NCI-H2171 treated with DMSO at 0.1 percent for 48 hours (cell line): Measurements from ENCODE around the gene LOX.

Experiments
- DNase-seq: peaks from one replicate; lab custom pipeline; 2025; lab: John Stamatoyannopoulos, UW

LOX gene, protein sequence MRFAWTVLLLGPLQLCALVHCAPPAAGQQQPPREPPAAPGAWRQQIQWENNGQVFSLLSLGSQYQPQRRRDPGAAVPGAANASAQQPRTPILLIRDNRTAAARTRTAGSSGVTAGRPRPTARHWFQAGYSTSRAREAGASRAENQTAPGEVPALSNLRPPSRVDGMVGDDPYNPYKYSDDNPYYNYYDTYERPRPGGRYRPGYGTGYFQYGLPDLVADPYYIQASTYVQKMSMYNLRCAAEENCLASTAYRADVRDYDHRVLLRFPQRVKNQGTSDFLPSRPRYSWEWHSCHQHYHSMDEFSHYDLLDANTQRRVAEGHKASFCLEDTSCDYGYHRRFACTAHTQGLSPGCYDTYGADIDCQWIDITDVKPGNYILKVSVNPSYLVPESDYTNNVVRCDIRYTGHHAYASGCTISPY

DNA sequence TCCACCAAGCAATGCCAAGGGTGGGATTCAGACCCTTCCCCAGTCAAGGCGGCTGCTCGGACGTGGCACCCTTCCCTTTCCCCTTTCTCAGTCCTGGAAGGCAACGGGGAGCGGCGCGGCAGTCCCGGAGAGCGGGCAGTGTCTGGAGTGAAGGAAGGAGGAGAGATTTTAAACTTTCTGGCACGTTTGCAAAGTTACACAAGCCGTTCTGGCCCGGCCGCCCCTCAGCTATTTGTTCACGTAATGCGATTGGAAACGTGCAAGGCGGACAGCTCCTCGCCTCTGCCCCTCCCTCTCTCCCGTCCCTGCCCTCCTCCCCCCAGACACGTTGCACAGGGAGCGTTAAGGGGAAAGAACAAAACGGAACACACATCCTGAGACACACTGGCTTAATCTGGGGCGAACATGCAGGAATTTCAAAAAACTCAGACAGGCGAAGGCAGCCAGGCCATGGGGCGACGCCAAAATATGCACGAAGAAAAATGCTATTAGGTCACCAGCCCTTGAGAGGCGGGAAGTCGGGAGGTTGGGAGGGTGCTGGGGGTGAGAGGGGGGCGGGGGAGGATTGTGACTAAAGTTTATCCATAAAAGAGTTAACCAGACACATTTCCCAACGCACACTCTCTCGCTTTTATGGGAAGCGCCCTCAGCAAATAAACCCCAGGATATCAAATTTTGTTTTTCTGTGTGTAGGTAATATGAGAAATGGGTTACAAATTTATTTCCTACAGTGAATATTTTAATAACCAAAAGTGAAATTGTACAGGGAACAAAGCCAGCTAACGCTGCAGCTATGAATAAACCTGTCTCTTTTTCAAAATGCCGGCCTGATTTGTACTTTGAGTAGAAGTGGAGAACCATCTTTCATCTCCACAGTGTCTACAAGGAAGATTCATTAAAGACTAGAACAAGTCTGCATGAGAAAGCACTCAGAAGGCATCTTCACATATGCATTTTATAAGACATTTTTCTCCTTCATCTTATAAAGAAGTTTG, at the start of gene LOX:
Gene LOX (minus strand): TSS at position 144 of the 995 bp plus-strand sequence. CDS start 274 bp downstream, outside the sequence.
- DNase-seq: peak; percentile 15

DNA sequence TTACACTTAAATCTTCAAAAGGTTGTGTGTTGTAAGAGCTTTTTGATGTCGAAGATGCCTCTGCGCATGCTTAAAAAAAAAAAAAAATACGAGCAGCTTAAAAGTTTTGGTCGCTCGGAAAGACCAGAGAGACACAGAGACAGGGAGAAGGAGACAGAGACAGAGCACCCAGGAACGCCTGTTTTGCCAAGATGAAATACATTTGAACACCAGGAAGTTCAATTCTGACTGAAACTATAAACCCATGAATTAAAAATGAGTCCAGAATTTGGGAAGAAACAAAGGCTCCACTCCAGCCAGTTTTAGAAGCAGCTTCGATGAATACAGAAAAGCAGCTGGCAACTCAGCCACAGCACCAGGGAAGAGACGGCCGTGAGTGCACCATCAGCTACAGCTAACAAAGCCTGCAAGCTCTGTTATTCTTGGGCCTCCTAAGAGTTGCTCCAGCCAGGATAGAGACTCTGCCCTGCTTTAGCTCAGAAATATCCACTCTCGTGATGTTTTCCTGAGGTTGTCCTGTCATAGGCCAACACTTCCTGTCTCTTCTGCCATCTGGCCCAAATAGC, 48.8 kb upstream of the LOX start:
- DNase-seq: no peak

DNA sequence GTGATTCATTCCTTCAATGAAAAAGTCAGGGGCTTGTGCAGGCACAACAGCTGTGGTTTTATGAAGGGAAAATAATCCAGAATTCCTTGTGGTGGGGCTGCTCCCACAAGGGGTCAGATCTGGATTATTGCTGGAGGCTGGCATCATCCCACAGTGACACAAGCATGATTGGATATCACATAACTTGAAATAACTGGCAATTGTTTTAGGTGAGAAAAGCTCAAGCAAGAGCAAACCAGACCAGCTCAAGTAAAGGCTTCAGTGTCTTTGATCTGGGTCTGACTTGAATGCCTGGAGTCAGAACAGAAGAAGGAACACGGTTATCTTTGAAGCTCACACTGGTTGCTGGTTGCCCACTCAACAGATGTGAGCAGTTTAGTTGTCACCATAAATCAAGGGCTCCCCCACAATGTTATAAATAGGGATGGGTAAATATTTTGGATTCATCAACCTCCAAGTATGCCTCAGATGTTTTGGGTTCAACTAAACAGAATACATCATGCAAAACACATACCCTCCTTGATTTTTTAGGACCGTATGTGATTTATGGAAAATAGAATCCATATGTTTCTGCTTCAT, 48.2 kb upstream of the LOX start:
- no peak for DNase-seq

DNA sequence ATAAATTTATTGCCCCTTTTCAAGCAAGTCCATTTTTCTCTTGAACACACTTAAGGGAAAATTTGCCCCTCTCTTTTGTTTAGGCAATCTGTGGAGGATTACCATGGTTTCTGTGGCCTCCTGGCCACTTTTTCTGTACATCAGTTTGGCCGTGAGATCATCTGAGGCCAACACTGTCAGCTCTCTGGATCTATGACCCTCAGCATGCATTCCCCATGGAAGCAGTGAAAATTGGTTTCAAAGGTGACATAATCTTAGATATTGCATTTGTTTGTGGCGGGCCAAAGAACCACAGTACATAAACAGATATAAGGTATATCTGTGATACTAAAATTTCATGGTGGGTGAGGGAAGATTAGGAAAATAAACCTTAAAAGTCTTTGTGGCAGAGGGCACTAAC, 46.7 kb upstream of the LOX start:
- no peak for DNase-seq

DNA sequence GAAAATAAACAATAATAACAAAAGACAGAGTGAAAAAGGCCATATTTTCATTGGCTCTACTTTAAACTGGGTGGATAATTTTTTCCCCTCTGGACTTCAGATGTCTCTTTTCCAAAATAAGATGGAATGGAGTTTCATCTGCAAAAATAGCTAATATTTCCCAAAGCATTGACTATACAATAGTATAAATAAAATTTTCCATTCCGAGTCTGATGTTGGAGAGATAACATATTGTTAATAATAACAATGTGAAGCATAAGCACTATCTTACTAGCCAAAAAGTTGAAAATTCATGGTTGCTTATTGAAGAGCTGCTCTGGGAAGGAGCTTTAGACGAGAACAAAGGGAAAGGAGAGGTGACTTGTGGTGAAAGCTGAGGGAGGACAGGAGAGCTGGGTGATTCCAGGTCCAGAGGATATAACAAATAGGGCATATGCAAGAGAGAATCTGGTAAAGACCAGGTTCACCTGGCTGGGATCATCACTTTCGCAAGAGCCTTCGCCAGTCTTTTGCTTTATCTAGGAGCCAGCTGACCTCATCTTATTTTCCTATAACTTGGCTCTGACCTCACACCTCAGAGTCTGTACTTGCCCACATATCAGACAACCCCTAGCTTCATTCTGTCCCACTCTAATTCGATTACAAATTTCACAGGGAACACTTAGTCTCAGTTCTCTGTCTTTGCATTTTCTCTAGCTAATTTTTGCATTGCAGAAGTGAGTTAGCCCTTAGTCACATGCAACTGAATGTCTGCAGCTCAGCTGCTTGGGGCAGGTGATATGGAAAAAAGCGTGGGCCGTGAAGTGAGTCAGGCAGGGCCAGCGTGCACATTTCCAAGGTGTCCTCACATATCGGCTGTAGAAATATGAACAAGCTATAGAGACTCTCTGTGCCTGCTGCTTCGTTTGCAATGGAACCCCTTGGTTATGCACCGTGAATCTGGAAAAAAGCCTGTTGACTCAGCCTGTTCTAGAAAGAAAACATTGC, 43.7 kb upstream of the LOX start:
- no peak for DNase-seq

DNA sequence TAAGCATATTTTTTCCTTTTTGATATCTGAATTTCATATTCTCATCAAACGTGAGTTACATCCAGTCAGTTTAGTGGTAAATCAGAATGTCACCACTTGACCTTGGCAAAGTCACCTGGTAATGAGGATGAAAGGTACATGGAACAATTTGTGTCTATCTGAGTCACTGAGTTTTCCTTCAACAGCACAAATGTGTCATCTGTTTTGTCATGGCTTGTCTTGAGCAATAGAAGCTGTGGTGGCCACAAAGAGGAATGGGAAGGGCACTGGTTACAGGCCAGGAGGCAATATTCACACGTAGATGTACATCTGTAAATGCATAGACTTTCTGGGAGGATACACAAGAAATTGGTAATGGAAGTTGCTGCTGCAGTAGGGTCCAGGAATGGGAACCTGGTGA, 42.9 kb upstream of the LOX start:
- DNase-seq: no peak

DNA sequence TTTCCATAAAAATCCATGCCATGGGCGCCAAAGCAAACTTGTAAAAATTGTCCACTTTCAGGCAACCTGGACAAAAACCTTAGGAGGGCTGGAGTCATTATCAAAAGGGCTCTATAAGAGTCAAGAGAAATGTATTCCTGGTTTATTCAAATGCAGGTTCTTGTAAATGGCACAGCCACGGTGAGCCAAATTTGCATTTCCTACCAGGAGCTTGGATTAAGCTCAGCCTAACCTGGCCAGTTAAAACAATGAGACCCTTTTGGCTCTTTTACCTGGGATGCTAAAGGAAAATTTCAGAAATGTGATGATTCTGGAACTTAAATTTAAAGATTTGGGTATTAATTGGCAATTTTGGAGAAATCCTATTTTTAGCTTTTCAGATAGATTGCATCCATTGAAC, 42.4 kb upstream of the LOX start:
- DNase-seq: no peak

DNA sequence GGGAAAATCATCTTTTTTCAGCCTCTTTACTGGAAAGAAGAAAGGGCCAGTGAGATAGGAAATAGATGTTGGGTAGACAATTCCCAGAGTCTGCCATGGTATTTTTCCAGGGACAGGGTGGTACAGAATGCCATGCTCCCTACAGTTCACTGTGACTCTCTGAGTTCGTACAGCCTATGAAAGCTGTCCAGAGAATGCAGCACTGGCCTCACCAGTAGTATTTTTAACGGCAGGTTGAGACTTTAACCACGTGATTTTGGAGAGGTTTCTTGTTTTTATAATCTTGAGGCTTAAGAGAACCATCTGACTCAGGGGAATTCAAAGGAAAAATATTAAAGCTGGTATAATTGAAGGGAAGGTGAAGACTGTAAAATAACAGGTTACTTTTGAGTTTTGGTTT, 41.1 kb upstream of the LOX start:
- no peak for DNase-seq

DNA sequence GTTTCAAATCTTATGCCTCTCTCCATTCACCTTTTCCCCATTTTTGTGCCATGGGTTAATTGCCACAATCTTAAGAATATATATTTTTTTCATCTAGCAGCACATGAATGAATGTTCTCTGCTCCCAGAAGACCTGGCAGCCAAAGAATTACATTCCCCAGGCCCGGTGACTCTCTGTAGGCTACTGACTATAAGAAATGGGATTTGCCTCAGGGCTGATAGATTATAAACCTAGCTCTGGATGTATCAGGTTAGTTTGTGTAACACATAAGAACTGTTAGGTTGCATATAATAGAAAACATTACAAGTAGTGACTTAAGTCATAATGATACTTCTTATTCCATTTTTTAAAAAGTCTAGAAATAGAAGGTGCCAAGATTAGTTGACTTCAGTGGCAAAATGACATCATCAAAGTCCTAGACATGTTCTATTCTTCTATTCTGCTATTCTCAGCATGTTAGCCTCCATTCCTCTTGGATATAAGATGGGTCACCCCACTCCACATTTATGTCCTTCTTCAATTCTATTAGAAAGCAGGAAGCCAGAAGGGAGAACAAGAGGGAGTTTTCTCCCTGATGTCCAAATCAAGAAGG, 40.4 kb upstream of the LOX start:
- DNase-seq: no peak

DNA sequence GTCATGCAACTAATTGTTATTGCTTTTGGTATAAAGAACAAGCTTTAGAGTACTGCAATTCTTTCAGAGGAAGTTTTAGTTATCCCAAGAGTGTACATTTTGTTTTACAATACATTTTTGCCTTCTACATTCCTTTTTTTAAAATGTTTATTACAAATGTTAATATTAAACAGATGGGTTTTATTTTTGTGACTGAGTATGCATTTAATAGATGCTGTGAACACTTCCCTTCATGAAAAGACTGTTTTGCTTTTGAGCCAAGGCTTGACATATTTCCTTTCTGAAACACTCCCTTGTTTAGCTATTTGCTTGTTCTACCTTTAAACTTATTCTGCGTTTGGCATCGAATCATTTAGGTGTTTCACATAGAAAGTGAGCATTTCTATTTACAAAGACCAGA, 36.4 kb upstream of the LOX start:
- no peak for DNase-seq

DNA sequence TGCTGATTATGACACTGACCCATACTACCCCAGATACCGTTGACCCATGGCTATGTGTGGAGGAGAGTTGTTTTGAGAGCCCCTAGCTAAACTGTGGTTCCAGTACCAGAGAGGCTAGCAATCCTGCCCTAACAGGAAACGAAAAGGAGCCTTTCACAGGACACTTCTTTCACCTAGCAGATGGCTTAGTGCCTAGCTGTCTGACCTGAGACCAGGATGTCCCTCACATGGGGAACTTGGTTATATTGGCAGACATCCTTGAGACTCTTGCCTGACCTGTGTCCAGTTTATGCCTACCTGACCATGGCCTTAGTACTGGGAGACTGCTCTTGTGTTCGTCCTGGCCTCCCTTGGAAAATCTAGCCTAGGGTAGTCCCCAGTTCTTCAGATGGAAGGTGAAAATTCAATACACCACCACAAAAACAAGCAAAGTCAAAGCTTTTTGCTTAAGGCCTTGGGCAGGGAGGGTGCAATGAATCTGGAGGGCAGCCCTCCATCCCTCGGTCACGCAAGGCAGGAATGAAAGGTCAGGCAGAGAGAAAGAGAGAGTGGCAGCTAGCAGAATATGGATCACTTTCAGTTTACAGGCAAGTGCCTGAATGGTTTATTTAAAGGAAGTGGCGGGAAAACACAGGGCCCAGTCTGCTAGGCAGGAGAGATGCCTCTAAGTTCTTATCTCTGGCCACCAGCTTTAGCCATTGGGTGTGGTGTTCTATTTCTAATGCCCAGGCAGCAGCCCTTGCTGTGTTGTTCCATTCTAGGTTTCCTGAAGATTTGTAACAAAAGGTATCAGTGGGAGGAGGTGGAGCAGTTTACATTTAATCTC, 34.9 kb upstream of the LOX start:
- DNase-seq: no peak

DNA sequence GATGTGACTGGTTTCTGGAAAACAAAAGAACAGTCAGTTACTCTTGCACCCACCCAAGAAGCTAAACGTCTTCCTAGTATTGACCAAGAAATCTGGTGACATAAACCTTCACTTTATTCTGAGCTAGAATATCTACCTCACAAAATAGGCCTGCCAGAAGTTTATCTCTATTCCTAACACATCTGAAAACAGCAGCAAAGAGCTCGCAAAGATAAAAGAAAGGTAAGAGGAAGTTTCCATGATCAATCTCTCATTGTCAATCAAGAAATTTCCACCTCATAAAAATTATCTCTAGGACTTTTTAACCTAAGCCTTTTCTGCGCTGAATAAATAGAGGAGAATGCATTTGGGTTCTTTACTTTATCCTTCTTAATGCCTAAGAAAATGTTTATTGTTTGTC, 34.0 kb upstream of the LOX start:
- DNase-seq: no peak

DNA sequence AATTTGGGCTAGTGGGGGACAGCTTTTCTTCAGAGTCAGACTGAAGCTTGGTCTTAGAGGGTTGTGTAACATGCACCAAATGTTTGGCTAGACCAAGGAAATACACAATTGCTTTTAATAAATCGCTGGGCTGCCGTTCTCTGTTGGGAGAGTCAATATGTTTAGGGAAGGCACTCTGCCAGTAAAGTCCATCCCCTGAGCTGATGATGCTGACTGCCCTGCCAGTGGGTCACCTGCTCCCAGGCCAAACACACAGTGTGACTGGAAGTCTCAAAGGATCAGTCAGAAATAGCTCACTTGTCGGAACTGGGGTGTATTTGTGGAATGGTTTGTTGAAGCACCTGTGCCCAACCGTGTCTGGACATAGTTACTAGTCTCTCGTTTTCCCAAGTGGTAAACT, 33.4 kb upstream of the LOX start:
- no peak for DNase-seq

DNA sequence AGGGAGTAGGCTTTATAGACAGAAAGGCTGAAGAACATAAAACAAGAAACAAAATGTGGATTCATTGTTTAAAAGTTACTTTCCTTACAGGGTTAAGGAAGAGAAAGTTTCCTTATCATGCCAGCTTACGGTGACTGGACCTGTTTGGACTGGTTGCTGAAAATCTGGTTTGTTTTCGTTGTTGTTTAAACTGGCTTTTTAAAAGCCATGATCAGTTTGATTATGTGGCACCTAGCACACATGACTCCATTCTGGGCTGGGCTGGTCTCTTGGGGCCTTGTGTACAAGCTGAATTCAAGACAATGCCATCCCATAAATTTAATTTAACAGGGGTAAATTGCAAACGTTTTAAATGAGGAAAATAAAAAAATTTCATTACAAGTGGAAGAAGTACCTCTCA, 32.9 kb upstream of the LOX start:
- no peak for DNase-seq

DNA sequence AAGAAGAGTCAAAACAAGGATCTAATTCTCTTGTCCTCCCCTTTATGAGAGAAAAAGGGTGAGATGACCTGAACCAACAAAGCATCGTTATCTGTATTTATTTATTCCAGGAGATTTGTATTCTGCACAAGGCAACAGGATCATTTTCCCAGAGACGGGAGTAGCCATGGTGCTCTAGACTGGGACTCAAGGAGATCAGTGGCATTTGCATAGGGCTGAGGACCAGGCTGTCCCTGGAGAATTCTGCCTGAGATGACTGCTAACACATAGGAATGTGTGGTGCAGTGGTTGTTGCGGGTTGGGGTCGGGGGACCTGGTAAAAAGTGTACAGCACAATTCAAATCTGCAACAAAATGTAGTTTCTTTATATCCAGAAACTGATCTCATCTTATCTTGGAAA, 29.0 kb upstream of the LOX start:
- no peak for DNase-seq

DNA sequence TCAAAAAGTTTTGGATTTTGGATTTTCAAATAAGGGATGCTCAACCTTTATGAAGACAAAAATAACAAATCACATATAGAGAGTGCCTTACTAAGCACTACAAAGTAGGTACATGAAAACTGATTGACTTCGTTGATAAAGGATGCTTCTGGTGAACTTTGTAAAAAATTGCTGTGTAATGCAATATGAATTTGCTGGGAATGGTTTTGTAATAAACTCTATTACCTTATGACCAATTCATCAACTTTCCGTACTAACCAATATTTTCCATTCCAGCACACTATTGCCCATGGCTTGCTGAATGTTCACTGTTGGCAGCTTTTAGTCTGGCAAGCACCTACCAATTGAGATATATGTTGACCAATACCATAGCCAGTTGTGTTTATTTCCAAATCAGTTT, 27.9 kb upstream of the LOX start:
- no peak for DNase-seq

DNA sequence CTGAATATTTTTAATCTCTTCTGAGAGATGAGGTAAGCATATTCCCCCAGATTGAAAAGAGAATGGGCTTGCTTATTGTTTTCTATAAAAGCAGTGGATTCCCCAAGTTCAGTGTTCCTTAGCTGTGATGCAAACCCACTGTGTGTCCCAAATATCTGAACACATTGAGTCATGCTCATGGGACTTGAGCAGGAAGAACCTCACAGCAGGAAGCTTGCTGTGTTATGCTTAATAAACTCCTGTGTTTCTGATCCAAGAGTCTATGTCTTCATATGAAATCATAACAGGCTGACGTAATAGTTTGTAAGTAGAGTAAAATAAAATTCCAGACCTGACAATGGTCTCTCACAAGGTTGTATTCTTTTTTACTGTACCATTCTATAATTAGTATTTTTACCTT, 24.8 kb upstream of the LOX start:
- no peak for DNase-seq

DNA sequence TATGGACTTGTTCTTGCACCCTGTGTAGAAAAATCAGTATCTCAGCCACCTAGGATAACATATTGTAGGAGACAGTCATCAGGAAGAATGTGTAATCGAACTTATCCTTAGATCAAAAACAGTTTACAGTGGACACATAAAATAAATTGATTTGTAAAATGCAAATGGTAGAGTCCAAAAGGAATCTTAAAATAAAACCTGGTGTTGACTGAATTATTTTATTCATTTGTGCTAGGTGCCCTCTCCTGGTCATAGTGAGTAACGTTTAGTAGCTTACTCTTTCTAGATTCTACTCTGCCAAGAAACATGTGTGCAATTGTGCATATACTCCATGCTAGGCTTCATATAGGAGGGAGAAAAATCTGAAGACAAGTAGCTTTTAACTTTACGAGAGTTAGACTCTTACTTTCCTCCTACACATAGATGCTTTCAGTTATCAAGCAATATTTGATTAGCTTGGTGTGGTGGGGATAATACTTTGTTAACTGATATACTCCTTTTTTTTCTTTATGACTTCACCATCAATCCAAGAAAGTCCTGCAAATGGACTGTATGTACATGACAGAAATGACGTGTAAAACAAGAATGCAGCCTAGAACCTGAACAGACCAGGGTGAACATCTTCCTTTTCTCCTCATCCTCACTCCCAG, 23.7 kb upstream of the LOX start:
- DNase-seq: peak; percentile 1

DNA sequence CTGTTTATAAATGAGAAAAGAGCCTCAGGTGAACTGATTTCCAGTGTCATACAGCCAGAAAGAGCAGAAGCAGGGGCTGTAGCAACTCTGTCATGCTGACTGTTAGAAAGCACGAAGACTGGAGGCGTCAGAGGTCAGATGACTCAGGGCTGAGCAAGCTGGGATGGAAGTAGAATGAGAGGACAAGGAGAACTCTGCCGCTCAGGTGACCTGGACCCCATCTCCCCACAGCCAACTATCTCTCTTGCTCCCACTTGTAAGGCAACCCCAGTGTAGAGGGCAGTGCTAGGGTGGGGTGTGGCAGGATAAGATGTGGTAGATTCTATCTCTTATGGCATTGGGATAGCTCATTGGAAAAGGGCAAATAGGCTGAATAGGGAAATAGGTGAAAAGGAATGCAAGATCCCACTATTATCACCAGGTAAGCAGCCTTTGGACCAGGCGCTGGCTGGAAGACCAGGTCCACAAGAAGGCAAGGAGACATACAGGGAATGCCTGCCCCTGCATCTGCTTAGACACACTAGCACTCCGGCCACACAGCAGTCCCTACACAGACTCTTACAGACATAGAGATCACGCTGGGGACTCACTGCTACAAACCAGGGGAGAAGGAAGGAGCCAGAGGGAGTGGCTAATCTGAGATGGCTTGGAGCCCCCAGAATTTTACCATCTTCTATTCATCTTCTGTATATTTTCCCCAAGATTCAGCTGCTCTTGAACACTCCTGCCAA, 21.2 kb upstream of the LOX start:
- DNase-seq: no peak
